T-helper 1 cell (primary cell): ENCODE results near the gene MEOX2.

Source experiments
- DNase-seq, 5 donors: peaks; one replicate each; pipeline ENCODE4 v3.0.0-alpha.2; 2012 to 2020

The MEOX2 gene

GRCh38 chr7:15680446-15680845, 6.0 kb downstream of the MEOX2 start:
- no peak for DNase-seq

- DNase-seq, result no peak
Measured at GRCh38 chr7:15679306-15679705, 7.2 kb downstream of the MEOX2 start.

- DNase-seq, result no peak
Measured at GRCh38 chr7:15678653-15679052, 7.8 kb downstream of the MEOX2 start.

GRCh38 chr7:15675379-15675778, 11.1 kb downstream of the MEOX2 start:
- no peak for DNase-seq

GRCh38 chr7:15674586-15674985, 11.9 kb downstream of the MEOX2 start:
- DNase-seq, result no peak

- no peak for DNase-seq
Measured at GRCh38 chr7:15669443-15670090, 16.9 kb downstream of the MEOX2 start.

GRCh38 chr7:15667991-15668390, 18.5 kb downstream of the MEOX2 start:
- DNase-seq, result no peak

GRCh38 chr7:15662451-15662850, 24.0 kb downstream of the MEOX2 start:
- no peak for DNase-seq

- DNase-seq, result no peak
Measured at GRCh38 chr7:15658247-15658646, 28.2 kb downstream of the MEOX2 start.

- DNase-seq, result no peak
Measured at GRCh38 chr7:15652776-15653290, 33.6 kb downstream of the MEOX2 start.

- DNase-seq, result no peak
Measured at GRCh38 chr7:15651693-15652092, 34.8 kb downstream of the MEOX2 start.

GRCh38 chr7:15650787-15651186, 35.7 kb downstream of the MEOX2 start:
- no peak for DNase-seq

GRCh38 chr7:15648461-15648961, 38.0 kb downstream of the MEOX2 start:
- DNase-seq, result no peak

- no peak for DNase-seq
Measured at GRCh38 chr7:15647309-15647708, 39.2 kb downstream of the MEOX2 start.

GRCh38 chr7:15643000-15643705, 43.3 kb downstream of the MEOX2 start:
- no peak for DNase-seq

- no peak for DNase-seq
Measured at GRCh38 chr7:15628876-15629275, 57.6 kb downstream of the MEOX2 start.

GRCh38 chr7:15626041-15626440, 60.4 kb downstream of the MEOX2 start:
- no peak for DNase-seq

- no peak for DNase-seq
Measured at GRCh38 chr7:15625466-15625865, 61.0 kb downstream of the MEOX2 start.

GRCh38 chr7:15621468-15621867, 65.0 kb downstream of the MEOX2 start:
- DNase-seq, result no peak

GRCh38 chr7:15620491-15621185, 65.8 kb downstream of the MEOX2 start:
- no peak for DNase-seq

GRCh38 chr7:15618275-15618674, 68.2 kb downstream of the MEOX2 start:
- DNase-seq, result no peak

- no peak for DNase-seq
Measured at GRCh38 chr7:15612205-15612604, 74.3 kb downstream of the MEOX2 start.

- DNase-seq, result no peak
Measured at GRCh38 chr7:15610503-15610902, 76.0 kb downstream of the MEOX2 start.

GRCh38 chr7:15609287-15609686, 77.2 kb downstream of the MEOX2 start:
- DNase-seq, result no peak
